ENCODE data around the gene MED12L. TPM values are rescaled to one million over a fixed set of nuclear protein-coding genes. Genes with fewer than 3 reads are reported as not detected.
"Not testable (repeated sequence)": the region's sequence is repeated elsewhere in the genome, so short reads cannot be mapped to it uniquely, and the experiment has no call there.

Gene MED12L
- total and polyA plus RNA-seq, 2 experiments from 2014 or later, result 0.07 to 2.7 TPM

DNA sequence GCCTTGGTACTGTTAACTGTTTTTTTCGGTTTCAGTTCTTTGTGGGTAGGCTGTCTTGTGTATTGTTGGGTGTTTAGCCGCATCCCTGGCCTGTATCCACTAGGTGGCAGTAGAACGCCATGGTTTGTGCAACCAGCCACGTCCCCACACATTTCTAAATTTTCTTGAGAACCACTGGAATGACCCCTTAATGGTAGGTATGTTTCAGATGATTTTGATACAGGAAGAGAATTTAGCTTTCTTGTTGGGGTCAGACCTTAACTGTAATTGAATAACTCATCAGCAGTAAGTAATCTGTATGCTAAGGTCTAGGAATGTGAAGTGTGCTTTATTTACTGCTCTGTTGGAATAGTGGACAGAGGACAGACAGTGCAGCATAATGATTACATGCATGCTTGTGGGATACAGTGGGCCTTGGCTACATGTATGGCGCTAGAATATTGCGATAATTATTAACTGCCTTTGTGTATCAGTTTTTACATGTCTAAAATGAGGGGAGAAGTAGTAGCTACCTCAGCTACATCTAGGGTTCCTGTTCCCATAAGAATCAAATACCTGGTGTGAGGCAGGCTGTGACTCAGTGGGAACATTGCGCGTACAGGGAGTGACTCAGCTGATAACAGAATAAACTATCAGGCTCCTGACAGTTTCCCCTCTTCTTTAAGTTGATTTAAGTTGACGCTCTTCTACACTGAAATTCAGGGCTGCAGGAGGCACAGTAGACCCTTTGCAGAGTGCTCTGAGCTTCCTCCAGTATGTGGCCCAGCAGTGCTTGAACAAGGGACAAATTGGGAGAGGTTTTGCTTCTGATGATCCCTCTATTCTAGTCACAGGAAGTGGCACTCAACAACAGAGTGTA, 142.6 kb downstream of the MED12L start:
- Histone ChIP-seq H2AFZ (peak overlapping the region; percentile 21), H3K79me2 (no peaks in the 10 kb centered on the region), H3K27ac (peak overlapping the region; percentile 55), H3K4me3 (no peak overlapping the region), H3K27me3 (no peaks in the 10 kb centered on the region), H3K4me2 (peak overlapping the region; percentile 32), H3K36me3 (replicated peaks; ENCODE audit: insufficient read depth, low read depth) (no peaks in the 10 kb centered on the region), H3K9me3 (ENCODE audit: low read depth) (no peaks in the 10 kb centered on the region), H4K20me1 (ENCODE audit: insufficient read depth, poor library complexity, severe bottlenecking) (no peaks in the 10 kb centered on the region), H3K9me2 (replicated peaks; ENCODE audit: insufficient read depth) (no peaks in the 10 kb centered on the region), H3K4me1 (ENCODE audit: insufficient read depth) (peaks cover 13% of the 10 kb centered on the region)
- DNase-seq (ENCODE audit: low spot score), result peak; percentile 87
- 35% methylated on average over 9 of the region's 9 CpGs for WGBS (ENCODE audit: low lambda C conversion rate, missing lambda C conversion rate)
- TF ChIP-seq, protein P1, sequence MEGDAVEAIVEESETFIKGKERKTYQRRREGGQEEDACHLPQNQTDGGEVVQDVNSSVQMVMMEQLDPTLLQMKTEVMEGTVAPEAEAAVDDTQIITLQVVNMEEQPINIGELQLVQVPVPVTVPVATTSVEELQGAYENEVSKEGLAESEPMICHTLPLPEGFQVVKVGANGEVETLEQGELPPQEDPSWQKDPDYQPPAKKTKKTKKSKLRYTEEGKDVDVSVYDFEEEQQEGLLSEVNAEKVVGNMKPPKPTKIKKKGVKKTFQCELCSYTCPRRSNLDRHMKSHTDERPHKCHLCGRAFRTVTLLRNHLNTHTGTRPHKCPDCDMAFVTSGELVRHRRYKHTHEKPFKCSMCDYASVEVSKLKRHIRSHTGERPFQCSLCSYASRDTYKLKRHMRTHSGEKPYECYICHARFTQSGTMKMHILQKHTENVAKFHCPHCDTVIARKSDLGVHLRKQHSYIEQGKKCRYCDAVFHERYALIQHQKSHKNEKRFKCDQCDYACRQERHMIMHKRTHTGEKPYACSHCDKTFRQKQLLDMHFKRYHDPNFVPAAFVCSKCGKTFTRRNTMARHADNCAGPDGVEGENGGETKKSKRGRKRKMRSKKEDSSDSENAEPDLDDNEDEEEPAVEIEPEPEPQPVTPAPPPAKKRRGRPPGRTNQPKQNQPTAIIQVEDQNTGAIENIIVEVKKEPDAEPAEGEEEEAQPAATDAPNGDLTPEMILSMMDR (IDR thresholded peaks at IDR 0.05; ENCODE audit: poor library complexity), result peak; percentile 98
- no peak for TF ChIP-seq EZH2phosphoT487 (IDR thresholded peaks at IDR 0.05; ENCODE audit: low read depth, severe bottlenecking, unreplicated experiment)

DNA sequence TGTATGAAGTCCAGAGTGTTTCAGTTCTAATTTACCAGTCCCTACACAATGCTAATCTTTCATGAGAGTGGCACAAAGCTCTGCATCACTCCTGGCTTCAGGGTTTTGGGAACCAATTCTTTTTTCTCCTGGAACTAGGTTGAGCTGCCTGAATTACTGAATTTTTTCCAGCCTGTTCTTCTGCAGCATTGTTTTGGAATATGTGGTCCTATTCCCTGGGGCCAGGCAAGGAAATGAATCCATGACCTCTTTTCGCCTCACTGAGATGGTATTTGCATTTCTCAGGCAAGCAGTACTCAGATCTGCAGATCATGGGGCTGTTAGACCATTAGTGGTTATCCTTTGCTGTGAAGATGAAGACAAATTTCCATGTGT, 143.2 kb downstream of the MED12L start:
- no peaks in the 10 kb centered on the region for H3K36me3 ChIP-seq (replicated peaks; ENCODE audit: insufficient read depth, low read depth)
- H3K4me2 ChIP-seq, result peak overlapping the region; percentile 32
- TF ChIP-seq, protein P1 (IDR thresholded peaks at IDR 0.05; ENCODE audit: poor library complexity), result no peak
- TF ChIP-seq EZH2phosphoT487 (IDR thresholded peaks at IDR 0.05; ENCODE audit: low read depth, severe bottlenecking, unreplicated experiment), result no peak
- no peak for TF ChIP-seq EZH2 (IDR thresholded peaks at IDR 0.05; ENCODE audit: borderline replicate concordance)
- peak overlapping the region; percentile 21 for H2AFZ ChIP-seq
- no peaks in the 10 kb centered on the region for H3K9me2 ChIP-seq (replicated peaks; ENCODE audit: insufficient read depth)
- H3K27ac ChIP-seq, result peak overlapping the region; percentile 55
- 91% methylated on average over 1 of the region's 1 CpG for WGBS (ENCODE audit: low lambda C conversion rate, missing lambda C conversion rate)
- H3K79me2 ChIP-seq, result no peaks in the 10 kb centered on the region
- no peak overlapping the region for H3K4me3 ChIP-seq
- no peaks in the 10 kb centered on the region for H3K9me3 ChIP-seq (ENCODE audit: low read depth)
- H4K20me1 ChIP-seq (ENCODE audit: insufficient read depth, poor library complexity, severe bottlenecking), result no peaks in the 10 kb centered on the region
- no peak for DNase-seq (ENCODE audit: low spot score)
- peaks cover 13% of the 10 kb centered on the region for H3K4me1 ChIP-seq (ENCODE audit: insufficient read depth)
- H3K27me3 ChIP-seq, result no peaks in the 10 kb centered on the region

DNA sequence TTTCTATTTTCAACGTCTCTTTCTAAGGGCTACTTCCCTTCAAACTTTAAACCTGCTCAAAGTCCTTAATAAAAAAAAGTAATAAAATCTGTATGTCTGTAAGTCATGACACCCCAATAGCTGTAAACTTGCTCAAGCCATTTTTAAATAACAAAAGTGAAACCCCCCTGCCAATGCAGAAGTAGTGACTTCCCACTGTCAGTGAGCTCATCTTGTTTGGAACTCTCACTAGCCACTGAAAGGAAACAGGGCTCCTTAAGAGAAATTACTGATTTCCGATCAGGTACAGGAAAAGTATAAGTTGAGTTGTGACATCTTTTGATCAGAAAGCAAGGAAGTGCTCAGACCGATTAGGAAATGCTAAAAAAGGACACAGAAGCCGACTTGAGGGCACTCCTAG, 145.2 kb downstream of the MED12L start:
- Histone ChIP-seq H3K9me3 (ENCODE audit: low read depth) (no peaks in the 10 kb centered on the region), H3K4me2 (no peak overlapping the region), H3K4me3 (no peak overlapping the region), H2AFZ (no peak overlapping the region), H3K79me2 (no peaks in the 10 kb centered on the region), H3K9me2 (replicated peaks; ENCODE audit: insufficient read depth) (no peaks in the 10 kb centered on the region), H3K27ac (no peak overlapping the region), H3K36me3 (replicated peaks; ENCODE audit: insufficient read depth, low read depth) (no peaks in the 10 kb centered on the region), H4K20me1 (ENCODE audit: insufficient read depth, poor library complexity, severe bottlenecking) (no peaks in the 10 kb centered on the region), H3K27me3 (no peaks in the 10 kb centered on the region), H3K4me1 (ENCODE audit: insufficient read depth) (peaks cover 13% of the 10 kb centered on the region)
- TF ChIP-seq, protein P1 (IDR thresholded peaks at IDR 0.05; ENCODE audit: poor library complexity), result no peak
- TF ChIP-seq EZH2phosphoT487 (IDR thresholded peaks at IDR 0.05; ENCODE audit: low read depth, severe bottlenecking, unreplicated experiment) (no peak), EZH2 (IDR thresholded peaks at IDR 0.05; ENCODE audit: borderline replicate concordance) (no peak)
- 76% methylated on average over 4 of the region's 4 CpGs for WGBS (ENCODE audit: low lambda C conversion rate, missing lambda C conversion rate)
- DNase-seq (ENCODE audit: low spot score), result no peak

DNA sequence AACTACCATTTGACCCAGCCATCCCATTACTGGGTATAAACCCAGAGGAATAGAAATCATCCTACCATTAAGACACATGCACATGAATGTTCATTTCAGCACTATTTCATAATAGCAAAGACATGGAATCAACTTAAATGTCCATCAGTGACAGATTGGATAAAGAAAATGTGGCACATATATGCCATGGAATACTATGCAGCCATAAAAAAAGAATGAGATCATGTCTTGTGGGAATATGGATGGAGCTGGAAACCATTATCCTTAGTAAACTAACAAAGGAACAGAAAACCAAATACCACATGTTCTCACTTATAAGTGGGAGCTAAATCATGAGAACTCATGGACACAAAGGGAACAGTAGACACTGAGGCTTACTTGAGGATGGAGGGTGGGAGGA, 146.9 kb downstream of the MED12L start:
- H3K4me1 ChIP-seq (ENCODE audit: insufficient read depth), result peaks cover 13% of the 10 kb centered on the region
- not testable (repeated sequence) for H3K4me3 ChIP-seq; H4K20me1 ChIP-seq (ENCODE audit: insufficient read depth, poor library complexity, severe bottlenecking); H3K4me2 ChIP-seq; H3K36me3 ChIP-seq (replicated peaks; ENCODE audit: insufficient read depth, low read depth); H3K79me2 ChIP-seq; DNase-seq (ENCODE audit: low spot score); H3K27ac ChIP-seq; H3K9me3 ChIP-seq (ENCODE audit: low read depth); H3K9me2 ChIP-seq (replicated peaks; ENCODE audit: insufficient read depth); H3K27me3 ChIP-seq; H2AFZ ChIP-seq
